Left lung (tissue), 10 donors: ENCODE data around the gene ZNF730. TPM values are rescaled to one million over a fixed set of nuclear protein-coding genes. Genes with fewer than 3 reads are reported as not detected.

ENCODE experiments used
- ATAC-seq: fragments of 200-7000 bp; cut with Tn5 transposase; one replicate; pipeline ENCODE4 v1.9.1; 2020; ENCODE audit warnings: moderate library complexity
- DNase-seq, 4 donors: peaks; one replicate each; pipeline ENCODE4 v3.0.0-alpha.2; 2013 to 2020
- H3K27ac ChIP-seq, 2 donors: fragments of 200-600 bp; sonication (generic) in 1 of 2; one replicate each; pipeline versions ENCODE4 v1.5.0 to v1.8.0; 2020 to 2021
- H3K27me3 ChIP-seq, 2 donors: fragments of 200-600 bp; sonication (generic) in 1 of 2; one replicate each; pipeline versions ENCODE4 v1.5.0 to v1.8.0; 2020 to 2021
- H3K36me3 ChIP-seq, 2 donors: fragments of 200-600 bp; sonication (generic) in 1 of 2; one replicate each; pipeline versions ENCODE4 v1.5.0 to v1.8.0; 2020 to 2021
- H3K4me1 ChIP-seq, 2 donors: fragments of 200-600 bp; one replicate each; pipeline ENCODE4 v1.8.0; 2021
- H3K4me3 ChIP-seq, 2 donors: fragments of 200-600 bp; sonication (generic) in 1 of 2; one replicate each; pipeline versions ENCODE4 v1.5.0 to v1.8.0; 2020 to 2021; ENCODE audit warnings: mild to moderate bottlenecking in 1 of 2
- H3K9me3 ChIP-seq, 2 donors: fragments of 200-600 bp; sonication (generic) in 1 of 2; one replicate each; pipeline versions ENCODE4 v1.5.0 to v1.8.0; 2020 to 2021
- CTCF ChIP-seq, 2 donors: fragments of 200-600 bp; sonication (generic) in 1 of 2; IDR thresholded peaks; one replicate each; pipeline versions ENCODE4 v1.5.0 to v1.8.0; 2021; ENCODE audit warnings: antibody characterized with exemption in 2 of 2
- intact Hi-C, 2 donors: fragments of 100-400 bp; cut with DNase I; formaldehyde crosslinking; loops; one replicate each; pipeline versions ENCODE4 v1.11.2 to v1.14.2; 2022
- polyA plus RNA-seq, 6 donors: library from polyadenylated mRNA; unstranded; fragments of 120-200 nt; gene quantifications; one replicate each; pipeline ENCODE4 v1.2.1, GENCODE V29; 2013; ENCODE audit not compliant: insufficient read length in 6 of 6
- total RNA-seq, 2 donors: library from RNA; stranded (reverse); fragmentation: NEBNext Ultra II Directional; extraction: Animal tissue kit (Norgen Biotek cat#: 25700); gene quantifications; one replicate each; pipeline ENCODE4 v1.2.1, GENCODE V29; 2021
- donor health status: DM: no; HTN: yes; CAD: no.
- donor health status: DM: no; HTN: no; CAD: no.

ZNF730 gene
- total and polyA plus RNA-seq, 8 donors = 2.8 to 14.0 (median 10.6) TPM

- H3K9me3 ChIP-seq = peaks cover 0 to 55% of the 10 kb centered on the region in 2 donors
- intact Hi-C loops = no loop called here
- no peaks in the 10 kb centered on the region for H3K4me1 ChIP-seq
- TF ChIP-seq CTCF (IDR thresholded peaks at IDR 0.05) = no peak
- H3K4me3 ChIP-seq = no peak overlapping the region
- no peaks in the 10 kb centered on the region for H3K36me3 ChIP-seq
- no peaks in the 10 kb centered on the region for H3K27me3 ChIP-seq
- ATAC-seq (no peak), DNase-seq (no peak)
- no peak overlapping the region for H3K27ac ChIP-seq
These were observed 66.4 kb downstream of the ZNF730 start for GRCh38 chr19:23183251-23183650.

GRCh38 chr19:23190341-23190740 lies 73.5 kb downstream of the ZNF730 start:
- ATAC-seq (no peak), DNase-seq (no peak)
- Histone ChIP-seq H3K36me3 (no peaks in the 10 kb centered on the region), H3K27ac (no peak overlapping the region), H3K4me1 (no peaks in the 10 kb centered on the region), H3K4me3 (no peak overlapping the region), H3K27me3 (no peaks in the 10 kb centered on the region), H3K9me3 (peaks cover 0 to 68% of the 10 kb centered on the region in 2 donors)
- intact Hi-C loops = no loop called here
- no peak for TF ChIP-seq CTCF (IDR thresholded peaks at IDR 0.05)

Other genes with a start within 250 kb of the ZNF730 start
- under 1 TPM; 0.44 to 0.71 TPM for gene ZNF728, start 113.8 kb upstream of the ZNF730 start, total RNA-seq
- gene ZNF728, start 113.8 kb upstream of the ZNF730 start, polyA plus RNA-seq = under 1 TPM in 2 of 6 donors, not detected in 4; 0.08 to 0.10 TPM
- 1 to 10 TPM; 4.7 to 4.9 TPM for gene ZNF724, start 133.4 kb downstream of the ZNF730 start, total RNA-seq
- gene ZNF724, start 133.4 kb downstream of the ZNF730 start, polyA plus RNA-seq = 1 to 10 TPM; 4.3 to 7.8 (median 6.0) TPM